Coronary artery (tissue), 2 donors: Measurements from ENCODE around the gene HOXD9.

Experiments
- DNase-seq: peaks from one replicate; pipeline ENCODE4 v3.0.0-alpha.2; 2017; ENCODE audit warnings: low spot score
- H3K27ac ChIP-seq, 2 donors: fragments of 200-600 bp; sonication (generic); one replicate each; pipeline ENCODE4 v1.5.1; 2016 to 2019
- H3K4me3 ChIP-seq: fragments of 200-600 bp; sonication (generic); 2 replicates; pipeline ENCODE4 v1.5.1; 2016; ENCODE audit warnings: mild to moderate bottlenecking, moderate library complexity
- CTCF ChIP-seq: fragments of 200-600 bp; sonication (generic); IDR thresholded peaks from one replicate; pipeline ENCODE4 v1.5.1; 2019; ENCODE audit warnings: antibody characterized with exemption

Gene HOXD9

GRCh38 chr2:176138923-176139660 lies 16.6 kb downstream of the HOXD9 start:
- H3K4me3 ChIP-seq: peak overlapping the region; percentile 71
- no peak for TF ChIP-seq CTCF
- no peak for DNase-seq
- H3K27ac ChIP-seq: peak overlapping the region in 1 of 2 donors; percentile 27

GRCh38 chr2:176139661-176140512 lies 17.4 kb downstream of the HOXD9 start:
- Histone ChIP-seq H3K27ac (peak overlapping the region in 1 of 2 donors; percentile 48), H3K4me3 (peak overlapping the region; percentile 71)
- TF ChIP-seq CTCF: no peak
- no peak for DNase-seq

GRCh38 chr2:176140513-176141317 lies 18.2 kb downstream of the HOXD9 start:
- DNase-seq: no peak
- H3K4me3 ChIP-seq: peak overlapping the region; percentile 71
- TF ChIP-seq CTCF: peak; percentile 92
- H3K27ac ChIP-seq: peak overlapping the region in 1 of 2 donors; percentile 48

- DNase-seq: no peak
- TF ChIP-seq CTCF: no peak
- Histone ChIP-seq H3K27ac (no peak overlapping the region), H3K4me3 (no peak overlapping the region)
These were observed 19.8 kb downstream of the HOXD9 start for GRCh38 chr2:176142281-176142680.

GRCh38 chr2:176145085-176145969 lies 22.8 kb downstream of the HOXD9 start:
- no peak for TF ChIP-seq CTCF
- H3K4me3 ChIP-seq: no peak overlapping the region
- DNase-seq: no peak
- H3K27ac ChIP-seq: no peak overlapping the region

GRCh38 chr2:176146101-176146500 lies 23.6 kb downstream of the HOXD9 start:
- no peak overlapping the region for H3K4me3 ChIP-seq
- DNase-seq: no peak
- TF ChIP-seq CTCF: no peak
- no peak overlapping the region for H3K27ac ChIP-seq
